GM12801 (cell line): Measurements from ENCODE around the gene ZBTB20.

Experiments
- CTCF ChIP-seq: IDR thresholded peaks from one replicate; pipeline ENCODE4 v1.5.1; 2011; ENCODE audit warnings: control low read depth; ENCODE audit not compliant: insufficient read length; ENCODE audit errors: extremely low read depth

The ZBTB20 gene

GRCh38 chr3:114962189-114962588, 184.9 kb downstream of the ZBTB20 start:
- no peak for TF ChIP-seq CTCF

- no peak for TF ChIP-seq CTCF
These were observed 188.2 kb downstream of the ZBTB20 start for GRCh38 chr3:114958930-114959329.

DNA sequence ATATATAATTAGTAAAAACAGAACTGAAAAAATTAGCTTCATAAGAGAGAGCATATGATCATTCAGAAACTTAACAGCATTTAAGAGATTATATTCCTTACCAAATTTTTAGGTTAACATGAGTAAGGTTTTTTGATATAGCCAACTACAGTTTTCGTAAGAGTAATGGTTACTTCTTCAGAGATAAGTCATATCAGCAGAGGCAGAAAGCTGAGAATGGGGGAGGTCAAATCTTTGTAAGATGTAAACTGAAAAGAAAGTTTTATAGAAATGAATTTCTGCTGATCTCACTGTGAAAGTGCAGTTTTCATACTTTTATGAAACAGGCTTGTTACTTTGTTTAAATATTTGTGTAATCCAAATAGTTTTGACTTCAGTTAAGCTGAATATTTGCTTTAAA, 193.3 kb downstream of the ZBTB20 start:
- TF ChIP-seq CTCF, result no peak

GRCh38 chr3:114953215-114953799, 193.8 kb downstream of the ZBTB20 start:
- TF ChIP-seq CTCF, result no peak

- no peak for TF ChIP-seq CTCF
These were observed 204.3 kb downstream of the ZBTB20 start for GRCh38 chr3:114942773-114943172.

GRCh38 chr3:114941626-114942309, 205.3 kb downstream of the ZBTB20 start:
- no peak for TF ChIP-seq CTCF

DNA sequence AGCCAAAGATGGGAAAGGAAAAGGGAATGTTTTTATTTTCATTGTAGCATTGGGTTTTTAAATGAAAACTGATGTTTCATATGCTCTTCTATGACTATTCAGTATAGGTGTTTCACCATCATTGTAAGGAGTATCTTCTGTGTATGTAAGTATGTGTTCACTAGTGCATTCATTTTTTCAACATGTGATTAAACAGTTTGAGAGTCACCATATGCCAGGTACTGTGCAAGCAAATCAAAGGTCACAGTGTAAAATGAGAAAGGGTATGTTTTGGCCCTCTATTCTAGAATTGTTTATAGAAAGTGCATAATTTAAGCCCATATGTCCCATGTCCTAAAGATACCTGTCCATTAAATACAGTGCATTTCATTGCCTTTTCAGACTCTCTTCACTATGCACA, 207.2 kb downstream of the ZBTB20 start:
- TF ChIP-seq CTCF, result no peak
